HUES64 (cell line): Measurements from ENCODE around the gene SPATS2.

Experiments
- H3K27ac ChIP-seq: 2 replicates; pipeline ENCODE4 v1.7.0; 2013; ENCODE audit warnings: low read depth, low read length, inconsistent platforms
- H3K27me3 ChIP-seq: 2 replicates; pipeline ENCODE4 v1.6.1; 2013; ENCODE audit warnings: mild to moderate bottlenecking, low read length; ENCODE audit not compliant: insufficient read depth
- H3K36me3 ChIP-seq: 2 replicates; pipeline ENCODE4 v1.6.1; 2013; ENCODE audit warnings: mild to moderate bottlenecking, low read length; ENCODE audit not compliant: insufficient read depth
- H3K4me1 ChIP-seq: 2 replicates; pipeline ENCODE4 v1.6.1; 2013; ENCODE audit warnings: mild to moderate bottlenecking, low read length, moderate library complexity; ENCODE audit not compliant: insufficient read depth
- H3K4me3 ChIP-seq: 2 replicates; pipeline ENCODE4 v1.5.1; 2013; ENCODE audit warnings: mild to moderate bottlenecking, low read length, moderate library complexity
- H3K9ac ChIP-seq: 2 replicates; pipeline ENCODE4 v1.6.1; 2013; ENCODE audit warnings: mild to moderate bottlenecking, low read depth, low read length
- H3K9me3 ChIP-seq: 2 replicates; pipeline ENCODE4 v1.6.1; 2013; ENCODE audit warnings: low read depth, low read length; ENCODE audit not compliant: insufficient read depth
- WGBS: fragments of 150-250, 120-280 bp; methylation state at CpG from one replicate; pipeline ENCODE4 v1.1.7; 2013; ENCODE audit warnings: missing lambda C conversion rate; 5-methylcytosine and 5-hydroxymethylcytosine counted together

SPATS2 gene

GRCh38 chr12:49451468-49452259, 84.4 kb downstream of the SPATS2 start:
- 76% methylated on average over 3 of the region's 3 CpGs for WGBS
- Histone ChIP-seq H3K9me3 (no peaks in the 10 kb centered on the region), H3K27me3 (no peaks in the 10 kb centered on the region), H3K27ac (no peak overlapping the region), H3K36me3 (no peaks in the 10 kb centered on the region), H3K4me3 (no peak overlapping the region), H3K9ac (no peak overlapping the region), H3K4me1 (no peaks in the 10 kb centered on the region)

GRCh38 chr12:49455501-49455900, 88.2 kb downstream of the SPATS2 start:
- 94% methylated on average over 6 of the region's 6 CpGs for WGBS
- no peak overlapping the region for H3K27ac ChIP-seq
- H3K4me3 ChIP-seq, result no peak overlapping the region
- H3K36me3 ChIP-seq, result no peaks in the 10 kb centered on the region
- no peaks in the 10 kb centered on the region for H3K9me3 ChIP-seq
- H3K4me1 ChIP-seq, result no peaks in the 10 kb centered on the region; the same call in 1 of the 2 replicates
- H3K27me3 ChIP-seq, result no peaks in the 10 kb centered on the region
- no peak overlapping the region for H3K9ac ChIP-seq

GRCh38 chr12:49456131-49456679, 88.9 kb downstream of the SPATS2 start:
- Histone ChIP-seq H3K4me3 (no peak overlapping the region), H3K9ac (no peak overlapping the region), H3K27me3 (no peaks in the 10 kb centered on the region), H3K9me3 (no peaks in the 10 kb centered on the region), H3K36me3 (no peaks in the 10 kb centered on the region), H3K27ac (no peak overlapping the region), H3K4me1 (no peaks in the 10 kb centered on the region; the same call in 1 of the 2 replicates)
- WGBS, result 94% methylated on average over 2 of the region's 2 CpGs

GRCh38 chr12:49458816-49459215, 91.6 kb downstream of the SPATS2 start:
- H3K4me1 ChIP-seq, result no peaks in the 10 kb centered on the region; the same call in 1 of the 2 replicates
- H3K27ac ChIP-seq, result no peak overlapping the region
- no peaks in the 10 kb centered on the region for H3K27me3 ChIP-seq
- no peak overlapping the region for H3K9ac ChIP-seq
- 91% methylated on average over 3 of the region's 3 CpGs for WGBS
- H3K4me3 ChIP-seq, result no peak overlapping the region
- H3K9me3 ChIP-seq, result peaks cover 5% of the 10 kb centered on the region; the same call in 1 of the 2 replicates
- H3K36me3 ChIP-seq, result peaks cover 12% of the 10 kb centered on the region; the same call in 1 of the 2 replicates

- Histone ChIP-seq H3K4me3 (no peak overlapping the region), H3K4me1 (no peaks in the 10 kb centered on the region; the same call in 1 of the 2 replicates), H3K36me3 (peaks cover 16% of the 10 kb centered on the region; the same call in 1 of the 2 replicates), H3K27ac (no peak overlapping the region), H3K27me3 (no peaks in the 10 kb centered on the region), H3K9ac (no peak overlapping the region), H3K9me3 (peaks cover 5% of the 10 kb centered on the region; the same call in 1 of the 2 replicates)
- WGBS, result 100% methylated on average over 1 of the region's 1 CpG
These were observed 94.0 kb downstream of the SPATS2 start for GRCh38 chr12:49461221-49461620.

GRCh38 chr12:49462083-49462744, 95.0 kb downstream of the SPATS2 start:
- 90% methylated on average over 11 of the region's 11 CpGs for WGBS

GRCh38 chr12:49465132-49465531, 97.9 kb downstream of the SPATS2 start:
- no peak overlapping the region for H3K4me3 ChIP-seq
- peaks cover 16% of the 10 kb centered on the region; the same call in 1 of the 2 replicates for H3K36me3 ChIP-seq
- H3K9ac ChIP-seq, result no peak overlapping the region
- peaks cover 5% of the 10 kb centered on the region; the same call in 1 of the 2 replicates for H3K9me3 ChIP-seq
- no peaks in the 10 kb centered on the region for H3K4me1 ChIP-seq
- no peaks in the 10 kb centered on the region for H3K27me3 ChIP-seq
- H3K27ac ChIP-seq, result no peak overlapping the region
- WGBS, result 100% methylated on average over 1 of the region's 2 CpGs

More at GRCh38 chr12:49462083-49462744, 95.0 kb downstream of the SPATS2 start:
- H3K9ac ChIP-seq, result no peak overlapping the region
- peaks cover 5% of the 10 kb centered on the region; the same call in 1 of the 2 replicates for H3K9me3 ChIP-seq
- H3K4me3 ChIP-seq, result no peak overlapping the region
- H3K27ac ChIP-seq, result no peak overlapping the region
- H3K36me3 ChIP-seq, result peaks cover 16% of the 10 kb centered on the region; the same call in 1 of the 2 replicates
- H3K4me1 ChIP-seq, result no peaks in the 10 kb centered on the region; the same call in 1 of the 2 replicates
- no peaks in the 10 kb centered on the region for H3K27me3 ChIP-seq

- Histone ChIP-seq H3K27me3 (no peaks in the 10 kb centered on the region), H3K9ac (no peak overlapping the region), H3K36me3 (no peaks in the 10 kb centered on the region), H3K4me3 (no peak overlapping the region), H3K4me1 (0 out of 2 replicates have a peak, but pooled peaks cover 2% of the 10 kb centered on the region), H3K9me3 (no peaks in the 10 kb centered on the region), H3K27ac (no peak overlapping the region)
These were observed 103.7 kb downstream of the SPATS2 start for GRCh38 chr12:49470986-49471385.

- Histone ChIP-seq H3K27me3 (no peaks in the 10 kb centered on the region), H3K27ac (no peak overlapping the region), H3K4me1 (0 out of 2 replicates have a peak, but pooled peaks cover 3% of the 10 kb centered on the region), H3K9ac (no peak overlapping the region), H3K4me3 (no peak overlapping the region), H3K9me3 (no peaks in the 10 kb centered on the region), H3K36me3 (no peaks in the 10 kb centered on the region)
- 96% methylated on average over 1 of the region's 1 CpG for WGBS
These were observed 104.3 kb downstream of the SPATS2 start for GRCh38 chr12:49471557-49471956.

GRCh38 chr12:49476091-49476490, 108.8 kb downstream of the SPATS2 start:
- Histone ChIP-seq H3K4me3 (no peak overlapping the region), H3K9me3 (no peaks in the 10 kb centered on the region), H3K36me3 (no peaks in the 10 kb centered on the region), H3K27me3 (no peaks in the 10 kb centered on the region), H3K9ac (no peak overlapping the region), H3K27ac (no peak overlapping the region), H3K4me1 (peaks cover 15% of the 10 kb centered on the region; the same call in 1 of the 2 replicates)
- 86% methylated on average over 12 of the region's 12 CpGs for WGBS
